ENCODE measurements around the gene BABAM2. TPM values are rescaled to one million over a fixed set of nuclear protein-coding genes. Genes with fewer than 3 reads are reported as not detected.

Gene BABAM2
- total and polyA plus RNA-seq, 2 experiments from 2014 or later, result 28.8 to 43.6 TPM

GRCh38 chr2:28345619-28346018 lies 455.1 kb downstream of the BABAM2 start:
- DNase-seq (ENCODE audit: low spot score), result no peak
- Histone ChIP-seq H3K27me3 (no peaks in the 10 kb centered on the region), H3K4me1 (ENCODE audit: insufficient read depth) (peaks cover 41% of the 10 kb centered on the region), H4K20me1 (ENCODE audit: insufficient read depth, poor library complexity, severe bottlenecking) (no peaks in the 10 kb centered on the region), H3K9me3 (ENCODE audit: low read depth) (no peaks in the 10 kb centered on the region), H3K9me2 (replicated peaks; ENCODE audit: insufficient read depth) (no peaks in the 10 kb centered on the region), H2AFZ (no peak overlapping the region), H3K36me3 (replicated peaks; ENCODE audit: insufficient read depth, low read depth) (no peaks in the 10 kb centered on the region), H3K4me3 (no peak overlapping the region), H3K27ac (no peak overlapping the region), H3K4me2 (no peak overlapping the region), H3K79me2 (no peaks in the 10 kb centered on the region)
- TF ChIP-seq CTCF (IDR thresholded peaks at IDR 0.05; ENCODE audit: poor library complexity) (no peak), EZH2phosphoT487 (IDR thresholded peaks at IDR 0.05; ENCODE audit: low read depth, severe bottlenecking, unreplicated experiment) (no peak), EZH2 (IDR thresholded peaks at IDR 0.05; ENCODE audit: borderline replicate concordance) (no peak)
- WGBS (ENCODE audit: low lambda C conversion rate, missing lambda C conversion rate), result 93% methylated on average over 8 of the region's 8 CpGs

GRCh38 chr2:28346587-28346986 lies 456.1 kb downstream of the BABAM2 start:
- Histone ChIP-seq H4K20me1 (ENCODE audit: insufficient read depth, poor library complexity, severe bottlenecking) (no peaks in the 10 kb centered on the region), H3K27ac (peak overlapping the region; percentile 56), H3K4me2 (no peak overlapping the region), H3K9me3 (ENCODE audit: low read depth) (no peaks in the 10 kb centered on the region), H2AFZ (no peak overlapping the region), H3K27me3 (no peaks in the 10 kb centered on the region), H3K79me2 (no peaks in the 10 kb centered on the region), H3K4me1 (ENCODE audit: insufficient read depth) (peaks cover 32% of the 10 kb centered on the region), H3K36me3 (replicated peaks; ENCODE audit: insufficient read depth, low read depth) (no peaks in the 10 kb centered on the region), H3K9me2 (replicated peaks; ENCODE audit: insufficient read depth) (no peaks in the 10 kb centered on the region), H3K4me3 (no peak overlapping the region)
- WGBS (ENCODE audit: low lambda C conversion rate, missing lambda C conversion rate), result 31% methylated on average over 6 of the region's 6 CpGs
- TF ChIP-seq CTCF (IDR thresholded peaks at IDR 0.05; ENCODE audit: poor library complexity), result no peak
- TF ChIP-seq EZH2 (IDR thresholded peaks at IDR 0.05; ENCODE audit: borderline replicate concordance), result no peak
- TF ChIP-seq EZH2phosphoT487 (IDR thresholded peaks at IDR 0.05; ENCODE audit: low read depth, severe bottlenecking, unreplicated experiment), result no peak
- peak; percentile 57 for DNase-seq (ENCODE audit: low spot score)

GRCh38 chr2:28347193-28347592 lies 456.7 kb downstream of the BABAM2 start:
- H3K79me2 ChIP-seq, result no peaks in the 10 kb centered on the region
- 91% methylated on average over 6 of the region's 6 CpGs for WGBS (ENCODE audit: low lambda C conversion rate, missing lambda C conversion rate)
- no peak overlapping the region for H3K4me3 ChIP-seq
- peak overlapping the region; percentile 56 for H3K27ac ChIP-seq
- H3K36me3 ChIP-seq (replicated peaks; ENCODE audit: insufficient read depth, low read depth), result no peaks in the 10 kb centered on the region
- H3K9me2 ChIP-seq (replicated peaks; ENCODE audit: insufficient read depth), result no peaks in the 10 kb centered on the region
- no peaks in the 10 kb centered on the region for H3K27me3 ChIP-seq
- H2AFZ ChIP-seq, result no peak overlapping the region
- no peaks in the 10 kb centered on the region for H3K9me3 ChIP-seq (ENCODE audit: low read depth)
- H3K4me2 ChIP-seq, result no peak overlapping the region
- no peaks in the 10 kb centered on the region for H4K20me1 ChIP-seq (ENCODE audit: insufficient read depth, poor library complexity, severe bottlenecking)
- DNase-seq (ENCODE audit: low spot score), result no peak
- TF ChIP-seq CTCF (IDR thresholded peaks at IDR 0.05; ENCODE audit: poor library complexity), result no peak
- TF ChIP-seq EZH2 (IDR thresholded peaks at IDR 0.05; ENCODE audit: borderline replicate concordance), result no peak
- no peak for TF ChIP-seq EZH2phosphoT487 (IDR thresholded peaks at IDR 0.05; ENCODE audit: low read depth, severe bottlenecking, unreplicated experiment)
- peaks cover 31% of the 10 kb centered on the region for H3K4me1 ChIP-seq (ENCODE audit: insufficient read depth)

- Histone ChIP-seq H3K4me2 (no peak overlapping the region), H3K27ac (no peak overlapping the region), H3K79me2 (no peaks in the 10 kb centered on the region), H3K4me3 (no peak overlapping the region), H3K36me3 (replicated peaks; ENCODE audit: insufficient read depth, low read depth) (no peaks in the 10 kb centered on the region), H4K20me1 (ENCODE audit: insufficient read depth, poor library complexity, severe bottlenecking) (no peaks in the 10 kb centered on the region), H2AFZ (no peak overlapping the region), H3K9me3 (ENCODE audit: low read depth) (no peaks in the 10 kb centered on the region), H3K4me1 (ENCODE audit: insufficient read depth) (peaks cover 31% of the 10 kb centered on the region), H3K9me2 (replicated peaks; ENCODE audit: insufficient read depth) (no peaks in the 10 kb centered on the region), H3K27me3 (no peaks in the 10 kb centered on the region)
- no peak for DNase-seq (ENCODE audit: low spot score)
- TF ChIP-seq CTCF (IDR thresholded peaks at IDR 0.05; ENCODE audit: poor library complexity), result no peak
- TF ChIP-seq EZH2phosphoT487 (IDR thresholded peaks at IDR 0.05; ENCODE audit: low read depth, severe bottlenecking, unreplicated experiment), result no peak
- no peak for TF ChIP-seq EZH2 (IDR thresholded peaks at IDR 0.05; ENCODE audit: borderline replicate concordance)
- 85% methylated on average over 9 of the region's 9 CpGs for WGBS (ENCODE audit: low lambda C conversion rate, missing lambda C conversion rate)
These were observed 457.1 kb downstream of the BABAM2 start for GRCh38 chr2:28347596-28347995.

Measured in hepatocyte (in vitro differentiated cells).